Measurements from ENCODE around the gene RBM33. TPM values are rescaled to one million over a fixed set of nuclear protein-coding genes. Genes with fewer than 3 reads are reported as not detected.

Gene RBM33
- total RNA-seq, 2 experiments from 2014 or later = 73.7 to 84.8 TPM

DNA sequence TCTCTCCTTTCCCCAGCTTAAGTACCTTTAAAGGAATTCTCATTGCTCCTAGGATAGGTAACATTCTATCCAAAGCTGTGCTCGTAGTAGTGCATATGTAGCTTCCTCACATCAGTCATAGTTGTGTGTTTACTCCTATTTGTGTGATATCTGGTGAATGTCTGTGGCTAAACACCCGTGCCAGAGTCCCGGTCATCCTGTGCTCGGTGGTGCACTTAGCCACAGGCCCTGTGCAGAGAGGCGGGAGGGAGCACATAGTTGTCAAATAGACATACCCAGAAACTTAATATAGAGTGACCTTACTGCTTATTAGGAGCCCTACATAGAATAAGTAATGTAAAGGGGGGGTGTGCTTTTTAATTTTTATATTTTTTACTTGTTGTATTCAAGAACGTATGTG lies 76.6 kb downstream of the RBM33 start:
- POLR2A ChIA-PET = interaction anchor here (0.8 kb wide), 1 partner anchor 174 kb away, joined by 3 read pairs; no protein-coding TSS in a partner anchor

DNA sequence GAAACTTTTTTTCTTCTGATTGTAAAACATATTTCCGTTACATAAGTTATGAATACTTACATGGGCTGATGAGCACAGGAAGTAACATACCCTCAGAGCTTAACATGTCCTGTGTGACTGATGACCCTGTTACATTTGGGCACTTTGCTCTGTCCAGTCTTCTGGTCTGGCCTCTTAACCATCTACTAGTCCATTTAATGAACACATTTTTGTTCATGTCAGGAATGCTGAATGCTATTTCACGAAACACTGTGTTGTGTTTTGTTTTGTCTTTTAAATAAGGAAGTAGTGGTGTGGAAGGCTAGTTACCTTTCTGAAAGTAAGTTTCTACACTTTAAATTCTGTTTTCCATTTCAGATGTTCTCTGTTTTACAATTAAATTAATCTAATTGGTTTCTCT lies 77.7 kb downstream of the RBM33 start:
- CTCF ChIA-PET = interaction anchor here (0.8 kb wide), 1 partner anchor 46 kb away, joined by 3 read pairs; no protein-coding TSS in a partner anchor
- H3K9me3 Mint-ChIP-seq = no peaks in the 10 kb centered on the region

More for the DNA sequence above, 76.6 kb downstream of the RBM33 start:
- H3K4me1 Mint-ChIP-seq (ENCODE audit: low read depth) = peaks cover 35% of the 10 kb centered on the region
- no peak for DNase-seq
- no peak for ATAC-seq
- H3K4me3 Mint-ChIP-seq = no peak overlapping the region
- TF ChIP-seq, protein P1, sequence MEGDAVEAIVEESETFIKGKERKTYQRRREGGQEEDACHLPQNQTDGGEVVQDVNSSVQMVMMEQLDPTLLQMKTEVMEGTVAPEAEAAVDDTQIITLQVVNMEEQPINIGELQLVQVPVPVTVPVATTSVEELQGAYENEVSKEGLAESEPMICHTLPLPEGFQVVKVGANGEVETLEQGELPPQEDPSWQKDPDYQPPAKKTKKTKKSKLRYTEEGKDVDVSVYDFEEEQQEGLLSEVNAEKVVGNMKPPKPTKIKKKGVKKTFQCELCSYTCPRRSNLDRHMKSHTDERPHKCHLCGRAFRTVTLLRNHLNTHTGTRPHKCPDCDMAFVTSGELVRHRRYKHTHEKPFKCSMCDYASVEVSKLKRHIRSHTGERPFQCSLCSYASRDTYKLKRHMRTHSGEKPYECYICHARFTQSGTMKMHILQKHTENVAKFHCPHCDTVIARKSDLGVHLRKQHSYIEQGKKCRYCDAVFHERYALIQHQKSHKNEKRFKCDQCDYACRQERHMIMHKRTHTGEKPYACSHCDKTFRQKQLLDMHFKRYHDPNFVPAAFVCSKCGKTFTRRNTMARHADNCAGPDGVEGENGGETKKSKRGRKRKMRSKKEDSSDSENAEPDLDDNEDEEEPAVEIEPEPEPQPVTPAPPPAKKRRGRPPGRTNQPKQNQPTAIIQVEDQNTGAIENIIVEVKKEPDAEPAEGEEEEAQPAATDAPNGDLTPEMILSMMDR (IDR thresholded peaks at IDR 0.05) = no peak
- CTCF ChIA-PET = interaction anchor here (1.1 to 1.5 kb wide), 2 partner anchors 14 to 122 kb away, joined by 4 read pairs; no protein-coding TSS in a partner anchor
- H3K36me3 Mint-ChIP-seq (ENCODE audit: low read depth) = peaks cover 9% of the 10 kb centered on the region
- no peaks in the 10 kb centered on the region for H3K27me3 Mint-ChIP-seq
- H3K27ac Mint-ChIP-seq = no peak overlapping the region
- H3K9me3 Mint-ChIP-seq = no peaks in the 10 kb centered on the region
- intact Hi-C loops (cut with micrococcal nuclease) = no loop called here

DNA sequence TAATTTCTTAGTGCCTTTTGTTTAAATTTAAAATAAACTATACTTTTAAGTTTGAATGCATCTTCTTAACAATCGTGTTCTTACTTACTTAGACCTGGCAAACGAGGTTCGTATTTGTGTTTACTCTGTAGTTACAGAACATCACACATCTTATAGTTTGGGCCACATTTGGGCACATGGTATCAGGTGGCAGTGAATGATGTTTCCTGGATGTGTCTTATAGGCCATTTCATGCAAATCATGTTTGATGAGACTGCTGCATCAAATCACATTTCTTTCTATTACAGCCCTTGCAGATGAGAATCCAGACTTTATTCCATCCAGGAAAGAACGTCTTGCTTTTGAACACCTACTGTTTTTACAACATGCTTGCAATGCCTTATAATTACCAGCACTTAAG lies 78.5 kb downstream of the RBM33 start:
- no peak for DNase-seq
- Mint-ChIP-seq H3K4me3 (no peak overlapping the region), H3K9me3 (no peaks in the 10 kb centered on the region), H3K36me3 (ENCODE audit: low read depth) (peaks cover 7% of the 10 kb centered on the region), H3K27me3 (no peaks in the 10 kb centered on the region), H3K4me1 (ENCODE audit: low read depth) (peaks cover 29% of the 10 kb centered on the region), H3K27ac (no peak overlapping the region)
- TF ChIP-seq, protein P1 (IDR thresholded peaks at IDR 0.05) = no peak
- CTCF ChIA-PET = interaction anchor here (0.8 to 2.0 kb wide), 5 partner anchors 20 to 125 kb away, joined by 3 to 9 read pairs (median 3); no protein-coding TSS in a partner anchor
- POLR2A ChIA-PET = no interaction called here
- intact Hi-C loops (cut with micrococcal nuclease) = no loop called here
- no peak for ATAC-seq

More for the DNA sequence above, 77.7 kb downstream of the RBM33 start:
- H3K27ac Mint-ChIP-seq = peak overlapping the region; percentile 75
- TF ChIP-seq, protein P1 (IDR thresholded peaks at IDR 0.05) = no peak
- ATAC-seq = no peak
- H3K4me3 Mint-ChIP-seq = no peak overlapping the region
- peaks cover 9% of the 10 kb centered on the region for H3K36me3 Mint-ChIP-seq (ENCODE audit: low read depth)
- intact Hi-C loops (cut with micrococcal nuclease) = no loop called here
- no peak for DNase-seq
- no peaks in the 10 kb centered on the region for H3K27me3 Mint-ChIP-seq
- POLR2A ChIA-PET = no interaction called here
- H3K4me1 Mint-ChIP-seq (ENCODE audit: low read depth) = peaks cover 35% of the 10 kb centered on the region

DNA sequence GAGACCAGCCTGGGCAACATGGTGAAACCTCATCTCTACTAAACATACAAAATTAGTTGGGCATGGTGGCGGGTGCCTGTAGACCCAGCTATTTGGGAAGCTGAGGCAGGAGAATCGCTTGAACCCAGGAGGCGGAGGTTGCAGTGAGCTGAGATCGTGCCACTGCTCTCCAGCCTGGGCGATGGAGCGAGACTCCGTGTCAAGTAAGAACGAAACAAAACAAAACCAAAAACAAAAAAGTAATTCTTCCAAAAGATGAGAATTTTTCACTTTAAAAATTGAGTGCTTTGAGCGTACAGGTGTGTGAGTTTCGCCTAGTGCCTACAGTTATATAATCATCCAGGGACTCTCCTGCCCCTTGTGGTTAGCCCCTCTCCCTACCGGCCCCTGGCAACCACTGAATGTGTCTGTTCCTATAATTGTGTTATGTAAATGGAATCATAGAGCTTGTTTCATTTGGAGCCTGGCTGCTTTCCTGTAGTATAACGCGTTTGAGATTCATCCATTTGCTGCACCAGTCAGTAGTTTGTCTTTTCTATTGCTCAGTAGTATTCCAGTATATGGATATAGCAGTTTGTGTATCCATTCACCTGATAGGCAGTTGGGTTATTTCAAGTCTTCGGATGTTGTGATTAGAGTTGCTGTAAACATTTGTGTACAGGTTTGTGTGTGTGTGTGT lies 80.0 kb downstream of the RBM33 start:
- H3K36me3 Mint-ChIP-seq (ENCODE audit: low read depth) = peaks cover 11% of the 10 kb centered on the region
- CTCF ChIA-PET = interaction anchor here (0.6 to 2.0 kb wide), 2 partner anchors 9 to 126 kb away, joined by 3 to 9 read pairs; no protein-coding TSS in a partner anchor

DNA sequence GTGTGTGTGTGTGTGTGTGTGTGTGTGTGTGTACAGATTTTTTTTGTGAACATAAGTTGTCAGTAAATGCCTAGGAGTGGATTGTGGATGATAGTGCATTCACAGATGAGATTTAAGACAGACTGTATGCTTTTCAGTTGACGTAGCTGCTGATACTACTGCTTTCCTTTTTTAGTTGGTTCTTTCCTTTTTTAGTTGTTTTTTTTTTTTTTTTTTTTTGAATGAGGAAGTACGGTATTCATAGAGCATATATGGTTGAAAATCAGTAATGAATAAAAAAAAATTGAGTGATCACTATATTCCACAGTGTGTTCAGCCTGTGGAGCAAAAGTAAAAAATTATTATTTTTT lies 80.5 kb downstream of the RBM33 start:
- H3K9me3 Mint-ChIP-seq = no peaks in the 10 kb centered on the region
- ChIA-PET POLR2A (no interaction called here), CTCF (interaction anchor here (0.6 to 2.0 kb wide), 2 partner anchors 9 to 127 kb away, joined by 3 to 9 read pairs; no protein-coding TSS in a partner anchor)
- peaks cover 40% of the 10 kb centered on the region for H3K4me1 Mint-ChIP-seq (ENCODE audit: low read depth)
- DNase-seq (no peak), ATAC-seq (no peak)
- peaks cover 15% of the 10 kb centered on the region for H3K36me3 Mint-ChIP-seq (ENCODE audit: low read depth)
- intact Hi-C loops (cut with micrococcal nuclease) = no loop called here
- H3K27me3 Mint-ChIP-seq = no peaks in the 10 kb centered on the region
- no peak overlapping the region for H3K27ac Mint-ChIP-seq
- no peak overlapping the region for H3K4me3 Mint-ChIP-seq
- TF ChIP-seq, protein P1 (IDR thresholded peaks at IDR 0.05) = no peak

More for the DNA sequence above, 80.0 kb downstream of the RBM33 start:
- Mint-ChIP-seq H3K4me3 (no peak overlapping the region), H3K4me1 (ENCODE audit: low read depth) (peaks cover 36% of the 10 kb centered on the region), H3K27ac (no peak overlapping the region), H3K27me3 (no peaks in the 10 kb centered on the region), H3K9me3 (no peaks in the 10 kb centered on the region)
- DNase-seq = no peak
- ATAC-seq = no peak
- POLR2A ChIA-PET = no interaction called here
- intact Hi-C loops (cut with micrococcal nuclease) = no loop called here
- TF ChIP-seq, protein P1 (IDR thresholded peaks at IDR 0.05) = no peak
